ENCODE results near the gene MCM9. TPM values are rescaled to one million over a fixed set of nuclear protein-coding genes. Genes with fewer than 3 reads are reported as not detected.
"Not testable (repeated sequence)": the region's sequence is repeated elsewhere in the genome, so short reads cannot be mapped to it uniquely, and the experiment has no call there.

The MCM9 gene
- total RNA-seq, 1 experiment from 2014 or later: 18.6 TPM

DNA sequence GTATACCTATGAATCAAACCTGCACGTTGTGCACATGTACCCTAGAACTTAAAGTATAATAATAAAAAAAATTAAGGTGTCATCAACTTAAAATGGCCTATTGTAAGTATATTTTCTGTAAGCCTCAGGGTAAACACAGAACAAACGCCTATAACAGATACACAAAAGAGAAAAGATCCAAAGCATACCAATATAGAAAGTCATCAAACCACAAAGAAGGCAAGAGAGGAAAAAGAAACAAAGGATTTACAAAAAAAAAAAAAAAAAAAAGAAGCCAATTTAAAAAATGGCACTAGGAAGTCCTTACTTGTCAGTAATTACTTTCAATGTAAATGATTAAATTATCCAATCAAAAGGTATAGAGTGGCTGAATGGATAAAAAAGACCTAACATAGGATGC, 65.6 kb downstream of the MCM9 start:
- TF ChIP-seq, protein P1, sequence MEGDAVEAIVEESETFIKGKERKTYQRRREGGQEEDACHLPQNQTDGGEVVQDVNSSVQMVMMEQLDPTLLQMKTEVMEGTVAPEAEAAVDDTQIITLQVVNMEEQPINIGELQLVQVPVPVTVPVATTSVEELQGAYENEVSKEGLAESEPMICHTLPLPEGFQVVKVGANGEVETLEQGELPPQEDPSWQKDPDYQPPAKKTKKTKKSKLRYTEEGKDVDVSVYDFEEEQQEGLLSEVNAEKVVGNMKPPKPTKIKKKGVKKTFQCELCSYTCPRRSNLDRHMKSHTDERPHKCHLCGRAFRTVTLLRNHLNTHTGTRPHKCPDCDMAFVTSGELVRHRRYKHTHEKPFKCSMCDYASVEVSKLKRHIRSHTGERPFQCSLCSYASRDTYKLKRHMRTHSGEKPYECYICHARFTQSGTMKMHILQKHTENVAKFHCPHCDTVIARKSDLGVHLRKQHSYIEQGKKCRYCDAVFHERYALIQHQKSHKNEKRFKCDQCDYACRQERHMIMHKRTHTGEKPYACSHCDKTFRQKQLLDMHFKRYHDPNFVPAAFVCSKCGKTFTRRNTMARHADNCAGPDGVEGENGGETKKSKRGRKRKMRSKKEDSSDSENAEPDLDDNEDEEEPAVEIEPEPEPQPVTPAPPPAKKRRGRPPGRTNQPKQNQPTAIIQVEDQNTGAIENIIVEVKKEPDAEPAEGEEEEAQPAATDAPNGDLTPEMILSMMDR (conservative IDR thresholded peaks at IDR 0.05): no peak
- Histone ChIP-seq H3K18ac (ENCODE audit: insufficient read length, low read depth, low read length) (no peak overlapping the region), H3K9ac (ENCODE audit: extremely low read depth, insufficient read length, low read length) (no peak overlapping the region), H2BK20ac (ENCODE audit: low read depth, low read length, poor library complexity, severe bottlenecking) (no peak overlapping the region), H3K14ac (ENCODE audit: insufficient read depth, low read length) (no peak overlapping the region), H4K20me1 (ENCODE audit: control insufficient read depth, insufficient read depth, insufficient read length) (no peaks in the 10 kb centered on the region), H2BK120ac (ENCODE audit: low read depth, low read length, poor library complexity, severe bottlenecking) (no peak overlapping the region), H3K9me3 (ENCODE audit: control insufficient read depth, low read depth, low read length) (no peaks in the 10 kb centered on the region), H4K5ac (ENCODE audit: insufficient read length, low read depth, low read length) (no peak overlapping the region), H3K23ac (ENCODE audit: insufficient read length, low read depth, low read length) (no peak overlapping the region), H3K4me2 (ENCODE audit: insufficient read depth, insufficient read length, low read length) (no peak overlapping the region), H2BK12ac (ENCODE audit: insufficient read length, low read depth, low read length) (no peak overlapping the region), H4K8ac (replicated peaks; ENCODE audit: insufficient read length, low read depth, low read length) (no peak overlapping the region), H3K4ac (ENCODE audit: low read depth, low read length) (no peak overlapping the region), H2BK15ac (ENCODE audit: low read depth, low read length) (no peak overlapping the region), H3K27me3 (ENCODE audit: insufficient read depth, low read length) (no peaks in the 10 kb centered on the region), H2AK5ac (ENCODE audit: insufficient read length, low read length) (no peak overlapping the region), H3K56ac (ENCODE audit: insufficient read length, low read depth, low read length) (no peak overlapping the region), H3K79me2 (ENCODE audit: insufficient read depth, low read length) (no peaks in the 10 kb centered on the region), H2AFZ (ENCODE audit: low read length) (no peak overlapping the region), H3K4me1 (ENCODE audit: insufficient read depth, low read length) (no peaks in the 10 kb centered on the region), H3T11ph (ENCODE audit: low read length) (no peak overlapping the region), H4K91ac (ENCODE audit: insufficient read length, low read depth, low read length) (no peak overlapping the region), H3K23me2 (ENCODE audit: insufficient read length, low read depth, low read length, poor library complexity, severe bottlenecking) (no peaks in the 10 kb centered on the region), H3K27ac (ENCODE audit: insufficient read length, low read depth, low read length) (no peak overlapping the region), H3K79me1 (ENCODE audit: insufficient read depth, low read depth, low read length, poor library complexity, severe bottlenecking) (no peaks in the 10 kb centered on the region), H2BK5ac (ENCODE audit: insufficient read length, low read length) (no peak overlapping the region)
- Mint-ChIP-seq H3K36me3 (ENCODE audit: insufficient read depth in 1 of 3, low read depth in 3 of 3) (peaks cover 0 to 2% (median 0%) of the 10 kb centered on the region in 3 experiments; a peak in 2 of 7 replicates), H3K4me1 (peaks cover 2 to 3% of the 10 kb centered on the region in 2 experiments; a peak in 2 of 4 replicates), H3K27me3 (ENCODE audit: low read depth) (no peaks in the 10 kb centered on the region), H3K27ac (no peak overlapping the region), H3K4me3 (no peak overlapping the region), H3K9me3 (peaks cover 0 to 3% of the 10 kb centered on the region in 2 experiments; a peak in 3 of 5 replicates)
- WGBS (ENCODE audit: extremely low coverage, insufficient read length, low lambda C conversion rate): no CpG with 5 or more reads among the region's 2 CpGs
- DNase-seq: no peak

DNA sequence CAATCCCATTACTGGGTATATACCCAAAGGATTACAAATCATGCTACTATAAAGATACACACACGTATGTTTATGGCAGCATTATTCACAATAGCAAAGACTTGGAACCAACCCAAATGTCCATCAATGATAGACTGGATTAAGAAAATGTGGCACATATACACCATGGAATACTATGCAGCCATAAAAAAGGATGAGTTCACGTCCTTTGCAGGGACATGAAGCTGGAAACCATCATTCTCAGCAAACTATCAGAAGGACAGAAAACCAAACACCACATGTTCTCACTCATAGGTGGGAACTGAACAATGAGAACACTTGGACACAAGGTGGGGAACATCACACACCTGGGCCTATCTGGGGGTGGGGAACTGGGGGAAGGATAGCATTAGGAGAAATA, 66.1 kb downstream of the MCM9 start:
- H3T11ph ChIP-seq (ENCODE audit: low read length); H3K4ac ChIP-seq (ENCODE audit: low read depth, low read length); DNase-seq; H3K14ac ChIP-seq (ENCODE audit: insufficient read depth, low read length); H3K27me3 ChIP-seq (ENCODE audit: insufficient read depth, low read length); H3K27ac Mint-ChIP-seq; H2BK120ac ChIP-seq (ENCODE audit: low read depth, low read length, poor library complexity, severe bottlenecking); H3K9me3 ChIP-seq (ENCODE audit: control insufficient read depth, low read depth, low read length); H4K20me1 ChIP-seq (ENCODE audit: control insufficient read depth, insufficient read depth, insufficient read length); H3K4me3 Mint-ChIP-seq; H3K9ac ChIP-seq (ENCODE audit: extremely low read depth, insufficient read length, low read length); H3K79me1 ChIP-seq (ENCODE audit: insufficient read depth, low read depth, low read length, poor library complexity, severe bottlenecking); H4K5ac ChIP-seq (ENCODE audit: insufficient read length, low read depth, low read length); H3K79me2 ChIP-seq (ENCODE audit: insufficient read depth, low read length); H3K27ac ChIP-seq (ENCODE audit: insufficient read length, low read depth, low read length); H3K9me3 Mint-ChIP-seq; H2BK20ac ChIP-seq (ENCODE audit: low read depth, low read length, poor library complexity, severe bottlenecking); H2BK12ac ChIP-seq (ENCODE audit: insufficient read length, low read depth, low read length); H2AFZ ChIP-seq (ENCODE audit: low read length); H2BK15ac ChIP-seq (ENCODE audit: low read depth, low read length); H2AK5ac ChIP-seq (ENCODE audit: insufficient read length, low read length); H2BK5ac ChIP-seq (ENCODE audit: insufficient read length, low read length); H3K4me1 ChIP-seq (ENCODE audit: insufficient read depth, low read length); H4K91ac ChIP-seq (ENCODE audit: insufficient read length, low read depth, low read length); H3K56ac ChIP-seq (ENCODE audit: insufficient read length, low read depth, low read length); H3K36me3 Mint-ChIP-seq (ENCODE audit: insufficient read depth in 1 of 3, low read depth in 3 of 3); H3K27me3 Mint-ChIP-seq (ENCODE audit: low read depth); H4K8ac ChIP-seq (replicated peaks; ENCODE audit: insufficient read length, low read depth, low read length); H3K4me1 Mint-ChIP-seq; H3K18ac ChIP-seq (ENCODE audit: insufficient read length, low read depth, low read length); H3K4me2 ChIP-seq (ENCODE audit: insufficient read depth, insufficient read length, low read length); H3K23ac ChIP-seq (ENCODE audit: insufficient read length, low read depth, low read length); H3K23me2 ChIP-seq (ENCODE audit: insufficient read length, low read depth, low read length, poor library complexity, severe bottlenecking): not testable (repeated sequence)
- WGBS (ENCODE audit: extremely low coverage, insufficient read length, low lambda C conversion rate): no CpG with 5 or more reads among the region's 2 CpGs

Data from H9 (cell line).